Measurements from ENCODE around the gene ASCC2.
"Not testable (repeated sequence)": the region's sequence is repeated elsewhere in the genome, so short reads cannot be mapped to it uniquely, and the experiment has no call there.

The ASCC2 gene

GRCh38 chr22:29854432-29854831 lies 16.4 kb upstream of the ASCC2 start:
- DNase-seq = no peak

GRCh38 chr22:29848111-29848510 lies 10.0 kb upstream of the ASCC2 start:
- DNase-seq = no peak

GRCh38 chr22:29846290-29846689 lies 8.2 kb upstream of the ASCC2 start:
- DNase-seq = no peak

- no peak for DNase-seq
Measured at GRCh38 chr22:29842740-29843139, 4.7 kb upstream of the ASCC2 start.

- DNase-seq = no peak
Measured at GRCh38 chr22:29842172-29842571, 4.1 kb upstream of the ASCC2 start.

GRCh38 chr22:29840498-29840897 lies 2.4 kb upstream of the ASCC2 start:
- DNase-seq = no peak

- DNase-seq = no peak
Measured at GRCh38 chr22:29839039-29839438, 965 bp upstream of the ASCC2 start.

- DNase-seq = no peak
Measured at GRCh38 chr22:29838599-29838956, 504 bp upstream of the ASCC2 start.

- DNase-seq = not testable (repeated sequence)
Measured at GRCh38 chr22:29836791-29837370, 1.2 kb downstream of the ASCC2 start.

- no peak for DNase-seq
Measured at GRCh38 chr22:29834046-29834445, 4.0 kb downstream of the ASCC2 start.

GRCh38 chr22:29833392-29833965 lies 4.6 kb downstream of the ASCC2 start:
- DNase-seq = no peak

GRCh38 chr22:29831958-29832357 lies 6.1 kb downstream of the ASCC2 start:
- no peak for DNase-seq

GRCh38 chr22:29831186-29831921 lies 6.7 kb downstream of the ASCC2 start:
- DNase-seq = no peak

GRCh38 chr22:29830585-29830984 lies 7.5 kb downstream of the ASCC2 start:
- DNase-seq = no peak

- not testable (repeated sequence) for DNase-seq
Measured at GRCh38 chr22:29827726-29828125, 10.3 kb downstream of the ASCC2 start.

GRCh38 chr22:29827091-29827490 lies 11.0 kb downstream of the ASCC2 start:
- no peak for DNase-seq

- DNase-seq = no peak
Measured at GRCh38 chr22:29825578-29825977, 12.5 kb downstream of the ASCC2 start.

GRCh38 chr22:29824677-29825076 lies 13.4 kb downstream of the ASCC2 start:
- DNase-seq = no peak

- no peak for DNase-seq
Measured at GRCh38 chr22:29821291-29822016, 16.6 kb downstream of the ASCC2 start.

- DNase-seq = no peak
Measured at GRCh38 chr22:29820961-29821290, 17.1 kb downstream of the ASCC2 start.

GRCh38 chr22:29819501-29819900 lies 18.6 kb downstream of the ASCC2 start:
- DNase-seq = no peak

GRCh38 chr22:29817724-29818123 lies 20.4 kb downstream of the ASCC2 start:
- no peak for DNase-seq

GRCh38 chr22:29816980-29817379 lies 21.1 kb downstream of the ASCC2 start:
- DNase-seq = no peak

- no peak for DNase-seq
Measured at GRCh38 chr22:29816539-29816938, 21.5 kb downstream of the ASCC2 start.
